NCI-H1105 treated with DMSO at 0.1 percent for 48 hours (cell line): ENCODE data around the gene GNAZ.

Experiments used
- DNase-seq: peaks from one replicate; lab custom pipeline; 2025; lab: John Stamatoyannopoulos, UW

Gene GNAZ

DNA sequence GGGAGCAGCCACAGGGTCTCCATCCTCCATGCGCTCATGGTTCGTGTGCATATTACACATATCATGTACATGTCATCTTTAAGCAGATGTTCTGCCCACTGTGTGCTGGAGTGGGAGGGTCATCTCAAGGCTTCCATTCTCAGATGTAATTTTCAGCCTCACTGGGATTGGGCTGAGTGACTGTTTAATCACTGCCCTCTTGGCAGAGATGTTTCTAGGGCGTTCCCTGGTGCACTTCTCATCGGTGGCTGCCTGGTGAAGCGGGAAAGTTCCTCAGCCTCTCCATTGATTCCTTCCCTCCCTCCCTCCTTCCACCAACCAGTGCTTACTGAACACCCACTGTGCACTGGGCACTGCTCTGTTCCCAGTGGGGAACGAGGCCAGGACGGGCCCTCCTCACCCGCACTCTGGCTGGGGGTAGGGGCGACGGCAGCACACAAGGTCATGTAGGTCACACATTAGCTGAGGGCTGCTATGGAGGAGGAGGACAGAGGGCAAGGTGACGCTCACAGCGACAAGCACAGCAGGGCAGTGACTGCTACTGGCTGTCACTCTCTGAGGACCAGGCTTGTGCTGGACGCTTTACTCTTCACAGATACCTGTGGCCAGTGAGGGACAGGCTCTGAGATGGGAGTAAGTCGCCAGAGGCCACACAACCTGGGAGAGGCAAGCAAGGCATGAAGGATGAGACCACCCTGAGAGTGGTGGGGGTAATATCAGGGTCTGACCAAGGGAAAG lies 22.9 kb downstream of the GNAZ start:
- no peak for DNase-seq

DNA sequence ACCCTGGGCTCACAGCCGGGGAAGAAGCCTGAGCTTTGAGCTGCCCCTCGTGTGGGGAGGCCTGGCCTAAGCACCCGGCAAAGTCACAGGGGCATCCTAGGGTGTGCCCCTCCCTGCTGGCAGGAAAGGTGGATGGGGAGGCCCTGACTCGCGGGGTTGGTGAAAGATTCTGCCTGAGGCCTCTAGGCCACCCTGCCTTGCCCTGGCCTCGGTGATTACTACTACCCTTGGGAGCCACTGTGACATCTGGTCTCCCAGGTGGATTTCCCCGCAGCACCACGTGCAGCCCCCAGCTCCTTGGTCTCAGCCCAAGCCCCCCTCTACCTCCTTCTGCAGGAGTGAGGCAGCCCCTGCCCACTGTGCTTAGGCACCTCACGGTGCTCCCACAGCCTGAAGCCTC lies 23.9 kb downstream of the GNAZ start:
- no peak for DNase-seq

DNA sequence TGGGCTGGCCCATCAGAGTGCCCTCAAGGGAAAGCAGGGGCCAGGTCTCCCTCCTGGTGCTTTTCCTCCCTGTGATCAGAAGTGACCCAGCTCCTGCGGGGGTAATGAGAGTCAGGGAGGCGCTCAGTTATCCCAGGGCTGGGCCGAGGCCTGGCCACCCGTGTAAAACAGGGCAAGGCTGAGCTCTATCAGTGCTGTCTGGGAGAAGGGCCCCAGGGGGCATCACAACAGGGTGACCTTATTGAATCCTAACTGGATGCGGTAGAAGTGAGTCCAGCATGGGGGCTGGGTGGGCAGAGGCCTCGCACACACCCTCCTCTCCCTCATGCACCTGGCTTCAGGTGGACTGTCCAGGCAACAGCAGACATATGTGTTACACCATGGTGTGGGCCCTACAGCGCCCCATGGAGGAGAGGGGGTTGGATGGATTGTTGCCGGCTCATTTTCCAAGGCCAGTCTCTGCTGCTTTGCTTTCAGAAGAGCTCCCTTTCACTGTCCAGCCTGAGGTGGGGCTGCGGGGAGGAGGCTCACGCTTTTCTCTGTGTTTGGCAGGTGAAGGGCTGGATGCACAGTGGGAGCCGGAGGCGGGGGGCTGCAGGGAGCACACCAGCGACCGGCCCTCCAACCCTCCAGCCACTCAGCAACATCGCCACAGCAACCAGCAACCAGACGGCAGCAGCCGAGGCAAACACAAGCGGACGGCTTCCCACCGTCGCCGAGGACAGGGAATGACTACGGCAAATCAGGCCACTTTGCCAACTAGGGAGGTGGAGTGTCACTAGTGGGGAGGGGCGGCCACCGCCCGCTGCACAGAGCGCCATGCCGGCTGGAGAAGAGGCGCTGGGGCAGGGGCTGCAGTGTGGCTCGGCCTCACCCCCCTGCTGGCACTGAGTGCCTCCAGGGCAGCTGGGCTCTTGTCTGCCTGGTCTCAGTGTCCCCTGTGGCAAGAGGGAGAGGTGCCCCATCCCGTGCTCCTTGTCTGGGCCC lies 24.7 kb downstream of the GNAZ start:
- DNase-seq: no peak

DNA sequence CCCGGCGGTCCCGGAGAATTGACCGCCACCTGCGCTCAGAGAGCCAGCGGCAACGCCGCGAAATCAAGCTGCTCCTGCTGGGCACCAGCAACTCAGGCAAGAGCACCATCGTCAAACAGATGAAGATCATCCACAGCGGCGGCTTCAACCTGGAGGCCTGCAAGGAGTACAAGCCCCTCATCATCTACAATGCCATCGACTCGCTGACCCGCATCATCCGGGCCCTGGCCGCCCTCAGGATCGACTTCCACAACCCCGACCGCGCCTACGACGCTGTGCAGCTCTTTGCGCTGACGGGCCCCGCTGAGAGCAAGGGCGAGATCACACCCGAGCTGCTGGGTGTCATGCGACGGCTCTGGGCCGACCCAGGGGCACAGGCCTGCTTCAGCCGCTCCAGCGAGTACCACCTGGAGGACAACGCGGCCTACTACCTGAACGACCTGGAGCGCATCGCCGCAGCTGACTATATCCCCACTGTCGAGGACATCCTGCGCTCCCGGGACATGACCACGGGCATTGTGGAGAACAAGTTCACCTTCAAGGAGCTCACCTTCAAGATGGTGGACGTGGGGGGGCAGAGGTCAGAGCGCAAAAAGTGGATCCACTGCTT lies 25.5 kb downstream of the GNAZ start:
- no peak for DNase-seq

DNA sequence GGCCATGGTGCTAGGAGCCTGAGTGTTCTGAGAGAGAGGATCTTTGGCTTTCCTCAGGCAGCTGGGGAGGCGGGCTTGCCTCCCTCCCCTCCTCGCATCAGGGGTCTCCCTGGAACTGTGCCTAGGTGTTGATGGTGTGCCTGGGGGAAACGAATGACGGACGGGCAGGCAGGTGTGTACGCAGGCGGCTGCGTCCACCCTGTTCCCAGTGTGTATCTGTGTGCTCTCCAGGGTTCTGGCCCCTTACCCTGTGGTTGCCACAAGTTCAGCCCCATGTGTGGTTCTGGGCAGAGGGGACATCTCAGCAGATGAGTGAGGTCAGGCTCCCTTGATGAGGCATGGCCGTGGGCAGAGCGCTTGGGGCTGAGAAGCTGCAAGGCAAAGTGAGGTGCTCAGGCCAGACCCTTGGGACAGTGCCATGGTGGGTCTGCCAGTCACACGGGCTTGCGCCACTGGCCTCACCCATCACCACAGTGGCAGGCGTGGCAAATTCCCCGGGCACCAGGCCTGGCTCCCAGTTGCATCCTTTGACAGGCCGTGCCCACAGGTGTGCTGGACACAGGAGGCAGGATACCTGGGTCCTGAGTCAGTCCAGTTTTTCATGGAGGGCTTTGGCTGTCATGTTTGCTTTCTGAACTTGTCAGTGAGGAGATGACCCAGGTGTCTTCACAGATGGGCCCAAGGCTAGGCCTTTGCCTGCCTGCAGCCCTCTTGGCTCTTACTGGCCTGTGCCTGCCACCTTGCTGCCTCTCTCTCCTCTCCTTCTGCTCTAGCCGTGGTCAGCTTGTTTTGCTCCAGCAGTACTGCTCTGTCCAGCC lies 27.3 kb downstream of the GNAZ start:
- no peak for DNase-seq

DNA sequence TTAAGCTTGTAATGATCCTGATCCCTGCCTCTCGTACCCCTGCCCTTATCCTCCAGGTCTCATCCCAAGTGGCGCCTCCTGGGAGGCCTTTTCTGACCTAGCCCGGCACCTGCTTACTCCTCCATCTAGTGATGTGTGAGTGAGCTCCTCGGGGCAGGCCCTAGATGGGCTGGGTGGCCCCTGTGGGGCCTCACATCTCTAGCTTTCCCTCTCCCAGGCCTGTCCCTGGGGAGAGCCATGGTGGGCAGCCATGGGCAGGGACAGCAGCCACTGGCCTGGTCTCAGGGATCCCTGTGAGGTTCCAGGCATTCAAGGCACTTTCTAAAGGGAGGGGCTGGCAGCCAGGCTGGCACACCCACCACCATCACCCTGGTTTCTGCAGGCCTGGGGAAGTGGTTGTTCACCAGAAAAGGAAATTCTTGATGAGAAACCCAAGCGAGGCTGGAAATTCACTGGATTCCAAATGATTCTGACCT lies 27.9 kb downstream of the GNAZ start:
- DNase-seq: no peak

DNA sequence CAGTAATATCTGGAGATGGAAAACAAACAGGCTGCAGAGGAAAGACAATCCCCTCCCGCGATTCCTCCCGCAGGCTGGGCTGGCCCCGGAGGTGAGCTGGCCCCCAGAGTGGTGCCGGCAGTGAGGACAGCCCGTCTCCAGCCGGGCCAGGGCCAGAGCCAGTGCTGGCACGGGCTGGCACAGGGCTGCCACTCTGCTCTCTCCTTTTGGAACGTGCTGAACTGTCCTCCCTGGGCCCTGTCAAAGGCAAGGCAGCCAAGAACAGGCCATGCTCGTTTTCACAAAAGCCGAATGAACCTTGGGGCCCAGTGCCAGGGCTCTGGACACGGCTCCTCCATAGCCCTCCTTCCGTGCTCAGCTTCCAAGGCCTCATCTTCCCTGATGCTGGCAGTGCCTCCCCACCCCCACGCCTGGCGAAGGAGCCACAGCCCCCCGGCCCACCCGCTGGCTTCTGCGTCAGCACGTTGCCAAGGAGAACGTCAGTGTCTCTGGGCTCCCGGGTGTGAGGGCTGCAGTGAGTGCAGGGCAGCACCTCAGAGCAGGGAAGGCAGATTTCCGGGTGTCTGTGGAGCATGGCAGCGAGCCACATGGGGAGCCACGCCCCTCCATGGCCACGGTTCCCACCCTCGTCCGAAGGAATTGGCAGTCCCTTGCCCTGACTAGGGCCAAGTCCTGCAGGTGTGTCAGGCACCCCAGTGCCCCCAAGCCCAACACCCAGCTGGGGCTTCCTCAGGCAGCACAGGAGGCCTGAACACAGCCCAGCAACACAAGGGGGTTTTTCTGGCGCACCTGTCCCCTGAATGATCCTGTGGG lies 28.6 kb downstream of the GNAZ start:
- DNase-seq: no peak

DNA sequence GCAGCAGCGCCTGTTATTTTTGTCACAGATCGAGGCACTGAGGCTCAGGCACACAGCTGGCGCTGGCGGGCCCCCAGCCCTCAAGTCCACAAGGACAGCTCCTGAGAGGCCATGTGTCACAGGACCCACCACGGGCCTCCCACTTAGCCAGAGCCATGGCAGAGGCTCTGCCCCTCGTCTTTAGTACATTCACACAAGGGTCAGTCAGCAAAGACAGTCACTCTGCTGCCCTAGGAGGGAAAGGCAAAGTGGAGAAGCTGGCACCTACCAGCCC lies 29.1 kb downstream of the GNAZ start:
- no peak for DNase-seq

DNA sequence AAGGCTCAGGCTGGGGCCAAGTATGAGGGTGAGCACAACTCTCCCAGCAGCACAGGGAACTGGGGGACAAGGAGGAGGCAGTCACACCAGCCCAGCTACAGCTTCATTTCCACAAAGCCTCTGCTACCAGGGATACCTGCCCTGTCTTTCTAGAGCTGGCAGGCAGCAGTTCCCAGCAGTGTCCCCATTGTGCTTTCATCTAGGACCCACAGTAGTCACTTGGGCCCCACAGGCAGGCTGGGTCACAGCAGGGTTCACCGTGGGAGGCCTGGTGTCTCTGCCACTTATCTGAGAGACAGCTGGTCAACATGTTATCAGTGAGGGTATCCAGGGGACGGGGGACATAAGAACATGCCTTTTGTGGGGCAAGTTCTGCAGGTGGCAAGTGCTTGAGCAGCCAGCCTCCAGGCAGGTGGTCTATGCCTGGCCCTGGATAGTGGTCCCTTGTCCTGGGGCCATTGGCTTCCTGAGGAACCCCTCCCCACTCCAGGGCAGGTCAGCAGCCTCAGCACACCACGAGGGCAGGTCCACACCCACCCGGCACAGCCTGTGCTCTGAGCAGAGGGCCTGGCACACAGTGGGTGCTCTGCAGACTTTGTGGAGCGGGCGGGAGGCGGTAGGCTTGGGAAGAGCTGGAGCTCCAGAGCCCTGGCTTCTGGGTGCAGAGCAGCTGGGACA lies 29.9 kb downstream of the GNAZ start:
- DNase-seq: no peak

DNA sequence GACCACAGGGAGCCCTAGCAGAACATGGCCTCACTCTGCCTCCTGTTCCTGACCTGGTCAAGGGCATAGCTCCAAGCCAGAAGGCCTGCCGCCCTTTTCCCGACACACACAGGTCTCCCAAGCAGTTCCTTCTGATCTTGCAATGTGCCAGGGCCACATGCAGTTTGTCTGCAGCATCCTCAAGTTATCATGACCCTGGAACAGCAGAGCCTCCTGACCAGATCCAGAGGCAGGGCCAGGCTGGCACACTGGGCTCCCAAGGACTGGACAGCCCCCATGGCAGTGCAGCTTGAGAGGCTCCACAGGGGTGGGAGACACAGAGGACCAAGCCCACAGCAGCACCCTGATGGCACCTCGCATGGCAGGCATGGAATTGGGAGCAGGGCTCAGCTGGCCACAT lies 31.2 kb downstream of the GNAZ start:
- DNase-seq: no peak

DNA sequence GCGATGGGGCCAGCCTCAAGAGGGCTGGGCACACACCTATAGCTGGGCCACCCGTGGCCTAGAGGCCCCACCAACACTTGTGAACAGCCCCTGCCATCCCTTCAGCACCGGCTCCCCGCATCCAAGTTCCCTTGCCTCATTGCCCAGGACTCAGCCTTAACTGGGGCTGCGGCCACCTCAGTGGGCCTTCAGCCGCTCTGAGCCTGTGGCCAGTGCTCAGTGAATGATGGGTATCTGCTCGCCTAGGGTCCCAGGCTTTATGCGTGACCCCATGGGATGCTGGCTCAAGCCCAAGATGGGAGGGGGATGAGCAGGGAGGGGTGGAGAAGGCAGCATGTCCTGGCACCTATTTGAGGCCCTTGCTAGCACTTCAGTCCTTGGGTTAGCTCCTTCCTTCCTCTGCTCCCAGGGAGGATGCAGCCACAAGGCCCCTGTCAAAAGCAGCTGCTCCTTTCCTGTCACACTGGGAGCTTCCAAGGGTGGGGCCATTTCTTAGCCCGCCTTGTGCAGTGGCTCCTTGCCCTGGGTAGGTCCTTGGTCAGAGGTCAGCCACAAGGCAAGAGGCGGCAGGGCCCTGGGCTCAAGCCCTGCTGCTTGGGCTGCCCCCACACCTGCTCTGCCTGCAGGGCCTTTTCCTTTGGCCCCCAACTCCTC lies 31.8 kb downstream of the GNAZ start:
- DNase-seq: no peak

DNA sequence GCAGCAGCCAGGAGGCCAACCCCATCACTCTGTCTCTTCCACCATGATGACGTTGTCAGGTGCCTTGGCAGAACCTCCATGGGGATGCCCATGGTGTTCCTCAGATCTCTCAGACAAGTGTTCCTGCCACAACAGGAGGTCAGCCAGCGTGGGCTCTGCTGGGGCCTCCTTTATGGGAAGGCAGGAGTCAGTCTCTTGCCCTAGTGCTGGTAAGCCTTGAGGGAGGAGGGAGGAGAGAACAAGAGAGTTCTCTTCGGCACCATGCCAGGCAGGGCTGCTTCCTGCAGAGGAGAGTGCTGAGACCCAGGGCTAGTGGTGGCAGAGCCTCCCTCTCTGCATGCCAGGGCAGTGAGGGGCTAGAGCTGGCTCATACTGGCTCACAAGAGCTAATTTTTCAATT lies 32.5 kb downstream of the GNAZ start:
- no peak for DNase-seq

DNA sequence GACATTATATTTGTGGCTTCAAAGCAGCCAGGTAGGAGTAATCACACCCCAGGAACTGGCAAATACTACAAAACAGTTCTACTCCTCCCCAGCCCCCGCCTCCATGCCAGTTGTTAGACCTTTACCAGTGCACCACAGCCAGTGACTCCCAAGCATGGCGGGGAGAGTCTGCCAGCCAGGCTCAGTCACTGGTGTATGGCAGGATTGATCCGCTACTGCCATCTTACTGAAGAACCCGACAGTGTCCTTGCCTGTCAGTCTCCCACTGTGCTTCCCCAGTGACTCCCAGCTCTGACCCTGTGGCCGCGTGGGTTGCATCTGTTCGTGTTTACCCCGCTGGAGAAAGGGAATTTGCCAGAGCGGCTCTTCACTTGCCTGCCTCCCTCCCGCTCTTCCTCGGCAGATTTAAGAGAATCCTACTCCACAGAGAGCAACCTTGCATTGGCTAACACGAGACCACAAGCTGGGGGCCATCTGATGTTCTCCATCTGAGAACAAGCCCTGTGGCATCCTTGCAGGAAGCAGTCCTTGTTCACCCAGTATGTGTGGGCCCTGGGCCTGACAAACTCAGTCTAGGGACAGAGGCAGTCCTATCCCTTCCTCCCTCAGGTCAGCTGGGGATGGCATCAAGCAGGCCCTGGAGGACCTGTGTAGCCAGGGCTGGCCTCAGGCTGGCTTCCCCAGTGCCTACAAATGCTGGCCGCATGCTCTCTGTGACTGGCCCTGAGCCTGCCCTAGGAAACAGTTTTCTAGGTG lies 33.1 kb downstream of the GNAZ start:
- DNase-seq: no peak

DNA sequence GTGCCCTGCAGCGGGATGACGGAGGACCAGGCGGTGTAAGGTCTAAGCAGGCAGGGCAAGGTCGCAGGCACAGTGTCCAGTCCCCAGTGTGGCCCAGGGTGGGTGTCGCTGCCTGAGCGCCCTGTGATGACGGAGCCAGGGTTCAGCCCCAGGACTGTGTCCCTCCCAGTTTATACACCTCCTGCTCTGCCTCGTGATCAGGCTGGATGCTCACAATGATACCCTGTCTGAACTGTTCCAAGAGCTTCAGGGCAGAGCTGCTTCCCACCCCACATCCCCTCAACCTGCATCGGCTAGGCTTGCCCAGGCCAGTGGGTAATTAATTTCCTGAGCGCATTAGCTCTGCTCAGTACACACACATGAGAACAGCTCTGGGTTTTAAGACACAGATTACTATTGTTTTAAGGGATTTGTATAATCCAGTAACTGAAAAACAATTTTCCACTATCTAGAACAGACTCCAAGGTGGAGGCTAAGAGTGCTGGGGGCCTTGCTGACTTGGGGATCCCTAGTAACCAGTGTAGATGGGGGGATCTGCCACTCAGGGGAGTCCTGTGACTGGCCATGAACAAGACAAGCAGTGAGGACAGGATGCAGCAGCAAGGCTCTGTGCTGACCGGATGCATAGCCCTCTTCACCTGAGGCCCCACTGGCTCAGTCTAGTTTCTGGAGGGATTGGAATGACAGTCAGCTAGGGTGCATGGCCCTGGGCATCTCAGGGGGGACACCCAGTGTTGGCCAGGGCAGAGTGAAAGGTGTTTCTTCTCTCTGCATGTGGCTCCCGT lies 34.1 kb downstream of the GNAZ start:
- DNase-seq: no peak

DNA sequence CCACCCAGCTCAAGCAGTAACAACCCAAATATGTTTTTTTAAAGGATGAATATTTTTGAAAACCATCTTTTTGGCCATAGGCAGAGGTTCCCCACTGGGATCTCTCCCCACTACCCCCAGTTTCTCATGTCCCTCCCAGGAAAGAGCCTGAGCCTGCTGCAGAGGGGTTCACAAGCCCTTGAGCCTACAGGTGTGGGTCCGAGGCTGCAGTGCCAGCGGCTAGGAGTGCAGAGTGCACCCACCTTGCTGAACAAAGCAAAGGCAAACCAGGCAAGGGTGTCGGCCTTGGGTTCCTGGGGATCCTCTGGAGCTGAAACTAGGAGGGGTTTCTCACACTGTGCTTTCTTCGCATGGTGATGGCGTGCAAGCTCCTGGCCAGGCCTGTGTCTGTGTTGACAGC lies 35.0 kb downstream of the GNAZ start:
- DNase-seq: no peak

DNA sequence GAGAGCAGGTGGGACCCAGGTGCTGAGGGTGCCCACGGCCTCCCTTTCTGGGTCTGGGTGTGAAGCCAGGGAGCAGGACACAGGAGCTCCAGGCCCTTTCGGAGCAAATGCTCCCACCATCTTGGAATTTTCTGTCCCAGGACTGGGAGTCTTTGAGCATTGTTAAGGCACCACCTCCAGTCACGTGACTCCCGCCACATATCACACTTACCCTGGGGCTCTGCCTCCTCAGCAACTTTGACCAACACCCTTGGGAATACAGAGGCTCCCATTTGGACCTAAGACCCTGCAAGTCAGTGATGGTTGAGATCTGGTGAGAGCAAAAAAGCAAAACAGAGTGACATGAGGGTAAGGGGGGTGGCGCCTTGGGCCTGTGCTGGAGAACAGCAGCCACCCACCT lies 35.6 kb downstream of the GNAZ start:
- DNase-seq: no peak

DNA sequence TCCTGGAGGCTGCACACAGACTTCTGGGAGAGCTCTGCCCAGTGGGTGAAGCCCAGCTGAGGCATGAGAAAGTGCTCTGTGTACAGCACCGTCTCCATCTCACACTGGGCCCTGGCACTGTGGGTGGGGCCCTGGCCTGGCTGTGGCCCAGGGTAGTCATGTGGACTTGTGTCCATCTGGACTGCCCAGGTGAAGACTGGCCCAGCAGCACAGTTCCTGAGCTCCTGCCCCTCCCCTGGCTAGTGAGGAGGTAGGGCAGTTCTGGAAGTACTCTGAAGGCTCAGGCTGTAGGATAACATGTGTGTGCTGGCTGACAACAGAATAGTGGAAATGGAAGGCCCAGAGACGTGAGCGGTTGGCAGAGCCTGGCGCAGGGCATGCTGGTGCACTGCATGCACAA lies 36.0 kb downstream of the GNAZ start:
- no peak for DNase-seq

DNA sequence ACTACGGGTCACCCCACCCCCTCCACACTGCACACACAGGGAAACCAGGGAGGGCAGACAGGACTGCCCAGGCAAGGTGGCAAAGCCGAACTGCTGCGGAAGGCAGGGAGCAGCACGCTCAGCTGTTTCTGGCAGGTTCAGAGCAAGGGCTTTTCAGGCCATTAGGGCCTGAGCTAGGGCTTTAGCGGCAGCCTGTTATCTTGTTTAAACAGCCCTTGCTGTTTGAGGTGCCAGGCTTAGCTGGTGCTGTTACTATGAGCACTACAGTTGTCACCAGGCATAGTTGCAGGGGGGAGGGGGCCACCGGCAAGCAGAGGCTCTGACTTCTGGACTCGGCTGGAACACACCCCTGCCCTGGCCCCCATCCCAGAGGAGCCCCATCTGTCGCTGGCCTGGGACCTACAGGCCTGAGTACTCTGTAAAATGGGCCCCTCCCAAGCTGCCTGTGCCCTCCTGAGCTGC lies 36.6 kb downstream of the GNAZ start:
- no peak for DNase-seq
